ENCODE data around the gene MT1M.

DNA sequence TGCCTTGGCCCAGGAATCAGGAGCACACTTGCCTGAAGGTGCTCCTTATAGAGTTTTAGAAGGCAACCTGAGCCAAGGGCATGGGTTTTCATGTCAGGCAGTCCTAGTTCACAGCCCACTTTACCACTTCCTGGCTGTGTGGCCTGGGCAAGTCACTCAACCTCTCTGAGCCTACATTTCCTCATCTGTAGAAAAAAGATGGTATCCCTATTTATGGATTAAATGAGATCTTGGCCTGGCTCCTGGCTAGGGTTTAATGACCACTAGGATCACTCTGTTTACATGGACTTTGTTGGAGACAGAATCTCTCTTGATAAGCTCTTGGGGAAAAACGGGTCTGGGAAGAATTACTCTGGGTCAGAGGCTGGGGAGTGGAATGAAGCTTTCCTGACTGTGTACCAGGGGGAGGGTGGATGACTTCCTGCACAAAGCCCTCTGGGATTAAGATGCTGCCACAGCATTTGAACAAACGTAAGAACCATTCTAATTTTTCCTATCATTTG, 21.8 kb upstream of the MT1M start:
- TF ChIP-seq CTCF (conservative IDR thresholded peaks at IDR 0.05; ENCODE audit: low read depth in 2 of 2) (no peak), JUNB (IDR thresholded peaks at IDR 0.05; ENCODE audit: unreplicated experiment) (no peak), EZH2 (IDR thresholded peaks at IDR 0.05; ENCODE audit: low read depth, unreplicated experiment) (no peak), STAT1 (IDR thresholded peaks at IDR 0.05; ENCODE audit: unreplicated experiment) (no peak), CREB1 (CRISPR knock-in tag; IDR thresholded peaks at IDR 0.05; ENCODE audit: low read depth) (no peak)

All from GM23338 (cell line).